ENCODE data around the gene NADK2. TPM values are rescaled to one million over a fixed set of nuclear protein-coding genes. Genes with fewer than 3 reads are reported as not detected.
A peak's percentile ranks its signal among the peaks of the same experiment; 100 is the strongest.

NADK2 gene
- total RNA-seq, 1 donor from 2014 or later: 18.2 TPM

- no peak for DNase-seq
- H3K4me3 Mint-ChIP-seq: peak overlapping the region; percentile 50
- no peak overlapping the region for H3K27ac Mint-ChIP-seq
- peaks cover 46% of the 10 kb centered on the region for H3K4me1 Mint-ChIP-seq
- CTCF ChIA-PET: no interaction called here
- intact Hi-C loops (cut with micrococcal nuclease): no loop called here
- ATAC-seq (ENCODE audit: low read depth): no peak
- TF ChIP-seq, protein P1, sequence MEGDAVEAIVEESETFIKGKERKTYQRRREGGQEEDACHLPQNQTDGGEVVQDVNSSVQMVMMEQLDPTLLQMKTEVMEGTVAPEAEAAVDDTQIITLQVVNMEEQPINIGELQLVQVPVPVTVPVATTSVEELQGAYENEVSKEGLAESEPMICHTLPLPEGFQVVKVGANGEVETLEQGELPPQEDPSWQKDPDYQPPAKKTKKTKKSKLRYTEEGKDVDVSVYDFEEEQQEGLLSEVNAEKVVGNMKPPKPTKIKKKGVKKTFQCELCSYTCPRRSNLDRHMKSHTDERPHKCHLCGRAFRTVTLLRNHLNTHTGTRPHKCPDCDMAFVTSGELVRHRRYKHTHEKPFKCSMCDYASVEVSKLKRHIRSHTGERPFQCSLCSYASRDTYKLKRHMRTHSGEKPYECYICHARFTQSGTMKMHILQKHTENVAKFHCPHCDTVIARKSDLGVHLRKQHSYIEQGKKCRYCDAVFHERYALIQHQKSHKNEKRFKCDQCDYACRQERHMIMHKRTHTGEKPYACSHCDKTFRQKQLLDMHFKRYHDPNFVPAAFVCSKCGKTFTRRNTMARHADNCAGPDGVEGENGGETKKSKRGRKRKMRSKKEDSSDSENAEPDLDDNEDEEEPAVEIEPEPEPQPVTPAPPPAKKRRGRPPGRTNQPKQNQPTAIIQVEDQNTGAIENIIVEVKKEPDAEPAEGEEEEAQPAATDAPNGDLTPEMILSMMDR (IDR thresholded peaks at IDR 0.05): no peak
- POLR2A ChIA-PET: no interaction called here
- peaks cover 1% of the 10 kb centered on the region for H3K36me3 Mint-ChIP-seq (ENCODE audit: low read depth)
- H3K9me3 Mint-ChIP-seq: no peaks in the 10 kb centered on the region
- H3K27me3 Mint-ChIP-seq: no peaks in the 10 kb centered on the region
Measured at GRCh38 chr5:36236801-36237200, 4.9 kb downstream of the NADK2 start.

DNA sequence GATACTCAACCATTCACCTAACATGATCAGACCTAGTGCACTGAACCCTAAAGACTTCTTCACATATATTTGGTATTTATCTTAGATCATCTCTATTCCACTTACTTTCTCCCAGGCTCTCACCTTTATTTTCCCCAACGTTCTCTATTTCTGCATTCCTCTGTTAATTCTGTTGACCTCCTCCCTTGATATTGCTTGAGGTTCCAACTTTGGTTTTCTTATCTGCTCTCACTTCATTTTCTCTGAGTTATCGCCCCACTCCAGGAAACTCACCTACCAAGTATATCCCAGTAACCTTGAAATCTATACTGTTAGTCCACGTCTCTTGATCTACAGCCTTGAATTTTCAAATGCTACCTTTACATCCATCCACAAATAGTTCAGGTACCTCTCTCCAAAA, 9.2 kb downstream of the NADK2 start:
- no peaks in the 10 kb centered on the region for H3K27me3 Mint-ChIP-seq
- CTCF ChIA-PET: no interaction called here
- DNase-seq (no peak), ATAC-seq (ENCODE audit: low read depth) (no peak)
- peaks cover 15% of the 10 kb centered on the region for H3K4me1 Mint-ChIP-seq
- POLR2A ChIA-PET: interaction anchor here (1.0 kb wide), 1 partner anchor 10 kb away, joined by 3 read pairs; the partner anchor contains the start of gene NADK2
- no peak overlapping the region for H3K4me3 Mint-ChIP-seq
- intact Hi-C loops (cut with micrococcal nuclease): loop anchor here (1.0 kb wide), 1 partner anchor 8 kb away; no protein-coding TSS in a partner anchor
- H3K36me3 Mint-ChIP-seq (ENCODE audit: low read depth): no peaks in the 10 kb centered on the region
- H3K9me3 Mint-ChIP-seq: no peaks in the 10 kb centered on the region
- TF ChIP-seq, protein P1 (IDR thresholded peaks at IDR 0.05): no peak
- H3K27ac Mint-ChIP-seq: no peak overlapping the region

DNA sequence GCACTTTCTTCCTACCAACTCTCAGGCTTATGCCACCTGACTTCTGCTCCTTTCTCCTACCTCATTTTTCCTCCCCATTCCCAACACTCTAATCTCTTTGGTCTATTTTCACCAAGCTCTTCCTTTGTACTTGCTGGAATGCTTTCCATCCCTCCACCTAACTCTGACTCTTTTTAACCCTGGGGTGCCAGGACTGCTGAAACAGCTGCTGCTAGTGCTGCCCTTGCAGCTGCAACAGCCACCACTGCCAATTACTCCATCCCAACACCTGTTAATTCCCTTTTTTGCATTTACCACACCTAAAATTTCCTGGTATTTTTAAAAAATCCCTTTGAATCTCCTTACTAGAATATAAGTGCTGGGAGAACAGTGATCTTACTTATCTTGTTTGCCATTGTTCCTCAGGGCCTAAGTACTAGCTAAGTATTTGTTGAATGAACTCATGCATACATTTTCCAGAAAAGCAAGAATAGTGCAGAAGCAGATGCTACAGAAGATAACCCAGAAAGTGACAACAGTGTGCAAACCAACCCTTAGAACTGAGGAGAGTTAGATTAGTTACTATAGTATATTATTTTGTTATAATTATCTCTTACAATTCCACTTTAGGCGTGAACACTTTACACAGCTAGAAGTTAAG, 11.5 kb downstream of the NADK2 start:
- POLR2A ChIA-PET: interaction anchor here (1.2 kb wide), 1 partner anchor 12 kb away, joined by 4 read pairs; no protein-coding TSS in a partner anchor
- H3K9me3 Mint-ChIP-seq: no peaks in the 10 kb centered on the region
- H3K36me3 Mint-ChIP-seq (ENCODE audit: low read depth): no peaks in the 10 kb centered on the region
- no peak for ATAC-seq (ENCODE audit: low read depth)
- H3K4me3 Mint-ChIP-seq: no peak overlapping the region
- TF ChIP-seq, protein P1 (IDR thresholded peaks at IDR 0.05): no peak
- H3K27me3 Mint-ChIP-seq: no peaks in the 10 kb centered on the region
- CTCF ChIA-PET: no interaction called here
- no peaks in the 10 kb centered on the region for H3K4me1 Mint-ChIP-seq
- no peak for DNase-seq
- intact Hi-C loops (cut with micrococcal nuclease): no loop called here
- H3K27ac Mint-ChIP-seq: no peak overlapping the region

GRCh38 chr5:36228505-36228904, 13.2 kb downstream of the NADK2 start:
- TF ChIP-seq, protein P1 (IDR thresholded peaks at IDR 0.05): no peak
- no peak for ATAC-seq (ENCODE audit: low read depth)
- intact Hi-C loops (cut with micrococcal nuclease): no loop called here

DNA sequence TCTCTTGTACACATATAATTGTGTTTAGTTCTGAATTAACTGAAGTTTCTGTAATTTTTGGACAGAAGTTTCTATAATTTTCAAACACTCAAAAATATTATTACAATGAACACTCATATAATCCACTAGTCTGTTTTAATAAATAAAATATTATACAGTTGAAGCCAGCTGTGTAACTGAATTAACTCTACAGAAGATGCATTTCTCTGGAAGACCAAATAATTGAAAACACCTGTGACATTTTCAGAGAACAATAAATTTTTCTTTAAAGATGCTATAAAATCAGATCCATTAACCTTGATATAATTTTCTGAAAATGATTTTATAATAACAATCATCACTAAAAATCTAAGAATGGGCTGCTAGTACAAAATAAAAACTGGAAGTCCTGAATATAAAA, 14.7 kb downstream of the NADK2 start:
- Mint-ChIP-seq H3K27ac (no peak overlapping the region), H3K36me3 (ENCODE audit: low read depth) (no peaks in the 10 kb centered on the region), H3K9me3 (no peaks in the 10 kb centered on the region), H3K27me3 (no peaks in the 10 kb centered on the region), H3K4me1 (no peaks in the 10 kb centered on the region), H3K4me3 (no peak overlapping the region)
- TF ChIP-seq, protein P1 (IDR thresholded peaks at IDR 0.05): no peak
- DNase-seq (no peak), ATAC-seq (ENCODE audit: low read depth) (no peak)
- POLR2A ChIA-PET: interaction anchor here (1.0 kb wide), 1 partner anchor 14 kb away, joined by 3 read pairs; no protein-coding TSS in a partner anchor
- CTCF ChIA-PET: no interaction called here
- intact Hi-C loops (cut with micrococcal nuclease): no loop called here

More at GRCh38 chr5:36228505-36228904, 13.2 kb downstream of the NADK2 start:
- DNase-seq: no peak
- H3K27ac Mint-ChIP-seq: no peak overlapping the region
- H3K4me3 Mint-ChIP-seq: no peak overlapping the region
- no peaks in the 10 kb centered on the region for H3K9me3 Mint-ChIP-seq
- H3K4me1 Mint-ChIP-seq: no peaks in the 10 kb centered on the region
- H3K27me3 Mint-ChIP-seq: no peaks in the 10 kb centered on the region
- ChIA-PET CTCF (no interaction called here), POLR2A (no interaction called here)
- no peaks in the 10 kb centered on the region for H3K36me3 Mint-ChIP-seq (ENCODE audit: low read depth)
